ENCODE results near the gene PERM1.
"Not testable (repeated sequence)": the region's sequence is repeated elsewhere in the genome, so short reads cannot be mapped to it uniquely, and the experiment has no call there.

PERM1 gene

DNA sequence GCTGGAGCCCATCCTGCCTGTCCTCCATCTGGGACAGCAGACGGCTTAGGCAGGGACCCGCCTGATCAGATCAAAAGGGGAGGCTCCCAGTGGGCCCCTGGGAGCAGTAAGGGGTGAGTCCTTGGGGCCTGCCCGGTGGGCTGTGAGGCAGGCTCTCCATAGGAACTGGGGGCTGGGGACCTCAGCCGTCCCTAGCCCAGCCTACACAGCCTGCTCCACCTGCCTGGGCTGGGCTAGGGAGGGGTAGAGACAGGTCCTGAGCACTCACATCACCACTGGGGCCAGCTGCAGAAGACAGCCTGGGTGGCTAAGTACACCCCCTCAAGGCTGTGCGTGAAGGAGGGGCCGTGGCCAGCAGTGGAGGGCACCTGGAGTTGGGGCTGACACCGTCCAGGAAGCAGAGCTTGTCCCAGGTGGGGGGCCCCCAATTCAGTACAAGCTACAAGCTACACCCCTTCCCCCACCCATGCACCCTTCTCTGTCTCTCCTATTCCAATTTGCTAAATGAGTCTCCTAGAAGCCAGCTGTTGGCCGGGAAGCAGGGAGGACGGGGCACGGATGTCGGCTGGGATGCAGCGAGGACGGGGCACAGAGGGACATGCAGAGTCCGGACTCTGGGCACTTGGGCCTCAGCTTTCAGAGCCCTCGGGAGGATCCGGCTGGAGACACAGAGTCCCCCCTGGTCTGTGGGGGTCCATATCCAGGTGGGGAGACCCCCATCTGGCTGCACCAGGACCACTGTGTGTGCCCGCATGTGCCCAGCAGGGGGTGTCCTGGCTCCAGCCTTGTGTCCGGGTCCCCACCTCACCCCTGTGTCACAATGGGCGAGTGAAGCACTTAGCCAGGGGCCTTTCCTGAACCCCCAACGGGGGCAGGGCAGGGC, 33.1 kb upstream of the PERM1 start:
- DNase-seq (ENCODE audit: low spot score), result no peak

GRCh38 chr1:1013922-1014648, 32.2 kb upstream of the PERM1 start:
- DNase-seq (ENCODE audit: low spot score), result no peak

GRCh38 chr1:1013105-1013921, 31.4 kb upstream of the PERM1 start, which contains the start of gene ISG15:
ISG15 (plus strand) TSS chr1:1013497; CDS start chr1:1013574, 77 bp downstream.
- peak; percentile 84 for DNase-seq (ENCODE audit: low spot score)

GRCh38 chr1:1012736-1013104, 30.8 kb upstream of the PERM1 start:
- not testable (repeated sequence) for DNase-seq (ENCODE audit: low spot score)

GRCh38 chr1:1011396-1011949, 29.6 kb upstream of the PERM1 start:
- DNase-seq (ENCODE audit: low spot score), result no peak

DNA sequence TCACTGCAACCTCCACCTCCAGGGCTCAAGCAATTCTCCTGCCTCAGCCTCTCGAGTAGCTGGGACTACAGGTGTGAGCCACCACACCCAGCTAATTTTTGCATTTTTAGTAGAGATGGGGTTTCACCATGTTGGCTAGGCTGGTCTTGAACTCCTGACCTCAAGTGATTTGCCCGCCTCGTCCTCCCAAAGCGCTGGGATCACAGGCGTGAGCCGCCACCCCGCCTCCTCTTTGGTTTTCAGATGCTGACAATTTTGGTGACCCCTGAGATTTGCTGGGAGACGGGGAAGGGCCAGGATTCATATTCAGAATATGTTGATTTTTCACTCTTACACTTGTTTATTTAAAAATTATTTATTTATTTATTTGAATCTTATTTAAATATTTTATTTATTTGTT, 28.2 kb upstream of the PERM1 start:
- not testable (repeated sequence) for DNase-seq (ENCODE audit: low spot score)

DNA sequence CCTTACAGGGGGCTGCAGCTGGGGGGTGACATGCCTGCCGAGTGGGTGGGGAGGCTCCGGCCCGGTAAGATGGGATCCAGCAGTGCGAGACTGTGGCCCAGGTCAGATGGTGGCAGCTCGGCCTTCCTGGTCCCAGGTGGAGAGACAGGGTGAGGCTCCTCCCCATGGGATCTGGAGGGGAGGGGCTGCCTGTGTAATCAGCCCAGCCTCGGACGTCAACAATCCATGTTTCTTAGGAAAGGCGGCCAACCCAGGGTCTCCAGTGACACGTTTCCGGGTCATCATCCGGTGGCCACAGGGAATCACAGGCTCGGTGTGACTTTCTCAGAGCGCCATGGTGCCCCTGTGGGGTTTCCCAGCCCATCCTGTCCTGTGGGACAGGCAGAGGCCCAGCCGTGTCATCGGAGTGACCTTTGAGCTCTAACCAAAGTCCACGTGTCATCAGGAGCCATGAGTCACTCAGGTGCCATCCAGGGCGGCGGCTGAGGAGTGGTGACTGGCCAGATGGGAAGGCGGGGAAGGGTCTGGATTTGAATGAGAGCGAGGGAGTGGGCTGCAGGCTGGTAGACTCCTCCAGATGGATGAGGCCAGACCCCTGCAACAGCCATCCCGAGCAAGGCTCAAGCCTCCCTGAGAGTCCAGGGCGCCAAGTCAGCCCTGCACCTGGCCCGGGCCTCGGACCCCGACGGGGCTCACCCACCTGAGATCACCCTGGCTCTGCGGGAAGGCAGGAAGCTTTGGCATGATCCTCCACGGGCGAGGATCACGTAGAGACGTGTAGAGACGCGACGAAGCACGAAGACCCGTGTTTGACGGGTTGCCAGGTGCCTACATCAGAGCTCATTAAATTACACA, 24.6 kb upstream of the PERM1 start:
- no peak for DNase-seq (ENCODE audit: low spot score)

- DNase-seq (ENCODE audit: low spot score), result no peak
These were observed 23.9 kb upstream of the PERM1 start for GRCh38 chr1:1005774-1006304.

DNA sequence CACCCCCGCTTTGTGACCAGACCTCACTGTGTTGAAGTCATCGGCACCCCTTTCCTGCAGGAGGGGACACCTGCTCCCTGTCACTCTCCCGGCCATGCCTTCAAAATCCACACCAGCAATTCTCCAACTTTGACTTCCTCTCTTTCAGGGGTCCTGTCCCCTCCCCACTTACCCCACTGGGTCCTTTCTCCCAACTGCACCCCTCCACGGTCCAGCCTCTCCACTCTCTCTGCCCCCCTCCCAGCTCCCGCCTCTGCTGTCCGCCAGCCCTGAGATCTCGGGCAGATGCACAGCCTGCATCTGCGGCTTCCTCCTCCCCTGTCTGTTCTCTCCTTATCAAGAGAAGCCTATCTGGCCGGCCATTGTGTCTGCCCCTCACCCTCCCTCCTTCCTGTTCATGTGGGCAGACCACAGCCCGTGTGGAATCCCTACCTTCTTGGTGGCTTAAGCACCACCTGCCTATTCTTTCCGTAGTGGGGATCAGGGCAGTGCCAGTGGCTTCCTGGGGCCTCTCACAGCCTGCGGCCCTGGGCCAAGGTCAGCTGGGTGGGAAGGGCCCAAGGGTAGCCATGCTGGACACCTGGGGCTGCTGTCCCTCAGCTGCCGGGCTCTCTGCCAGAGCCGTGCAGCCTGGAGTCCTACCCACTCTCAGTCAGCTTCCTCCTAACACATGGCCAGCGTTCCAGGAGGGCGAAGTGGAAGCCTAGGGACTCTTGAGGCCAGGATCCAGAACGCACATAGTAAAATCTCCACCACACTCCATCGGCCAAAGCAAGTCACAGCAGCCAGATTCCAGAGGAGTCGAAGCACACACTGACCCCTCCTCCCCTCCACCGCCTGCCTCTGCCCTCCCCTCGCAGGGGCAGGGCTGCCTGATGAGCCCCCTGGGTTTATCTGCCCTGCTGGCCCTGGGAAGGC, 23.1 kb upstream of the PERM1 start:
- peak; percentile 74 for DNase-seq (ENCODE audit: low spot score)

- no peak for DNase-seq (ENCODE audit: low spot score)
These were observed 22.5 kb upstream of the PERM1 start for GRCh38 chr1:1004420-1004779.

- DNase-seq (ENCODE audit: low spot score), result no peak
These were observed 21.9 kb upstream of the PERM1 start for GRCh38 chr1:1003618-1004419.

DNA sequence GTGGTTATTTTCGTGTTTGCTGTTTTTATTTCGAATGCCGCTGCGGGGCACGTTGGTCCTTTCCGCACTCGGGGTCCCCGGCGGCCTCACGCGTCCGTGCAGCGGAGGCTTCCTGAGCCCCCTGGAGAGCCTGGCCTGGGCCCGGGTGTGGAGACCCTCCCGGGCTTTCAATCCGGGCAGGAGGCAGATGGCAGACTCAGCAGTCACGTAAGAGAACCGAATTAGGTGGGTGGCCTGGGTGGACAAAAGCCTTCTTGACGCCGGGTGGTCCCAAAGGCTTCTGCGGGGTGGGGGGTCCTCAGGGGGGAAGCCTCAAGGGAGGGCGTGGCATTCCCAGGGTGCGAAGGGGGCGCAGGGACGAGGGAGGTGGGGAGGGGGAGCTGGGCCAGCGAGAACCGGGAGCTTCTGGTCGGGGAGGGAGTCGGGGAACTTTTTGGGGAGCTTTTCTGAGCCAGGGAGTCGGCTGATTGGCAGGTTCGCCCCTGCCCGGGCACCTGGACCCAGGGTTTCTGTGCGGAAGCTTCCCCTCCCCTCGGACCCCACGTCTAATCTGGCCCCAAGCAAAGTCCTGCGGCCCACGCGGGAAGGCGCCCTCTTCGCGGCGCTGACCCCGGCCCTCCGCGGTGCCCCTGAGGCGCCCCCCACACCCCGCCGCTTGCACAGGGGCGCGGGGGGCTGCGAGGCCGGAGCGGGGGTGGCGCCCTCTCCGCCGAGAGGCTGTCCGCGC, 19.3 kb upstream of the PERM1 start:
- DNase-seq (ENCODE audit: low spot score), result no peak

GRCh38 chr1:1000357-1001056, 18.6 kb upstream of the PERM1 start:
- DNase-seq (ENCODE audit: low spot score), result peak; percentile 97

- peak; percentile 96 for DNase-seq (ENCODE audit: low spot score)
These were observed 17.9 kb upstream of the PERM1 start, which contains the start of gene HES4 for GRCh38 chr1:999725-1000356. HES4 (minus strand) TSS chr1:1000097; CDS start chr1:999973, 124 bp downstream.

DNA sequence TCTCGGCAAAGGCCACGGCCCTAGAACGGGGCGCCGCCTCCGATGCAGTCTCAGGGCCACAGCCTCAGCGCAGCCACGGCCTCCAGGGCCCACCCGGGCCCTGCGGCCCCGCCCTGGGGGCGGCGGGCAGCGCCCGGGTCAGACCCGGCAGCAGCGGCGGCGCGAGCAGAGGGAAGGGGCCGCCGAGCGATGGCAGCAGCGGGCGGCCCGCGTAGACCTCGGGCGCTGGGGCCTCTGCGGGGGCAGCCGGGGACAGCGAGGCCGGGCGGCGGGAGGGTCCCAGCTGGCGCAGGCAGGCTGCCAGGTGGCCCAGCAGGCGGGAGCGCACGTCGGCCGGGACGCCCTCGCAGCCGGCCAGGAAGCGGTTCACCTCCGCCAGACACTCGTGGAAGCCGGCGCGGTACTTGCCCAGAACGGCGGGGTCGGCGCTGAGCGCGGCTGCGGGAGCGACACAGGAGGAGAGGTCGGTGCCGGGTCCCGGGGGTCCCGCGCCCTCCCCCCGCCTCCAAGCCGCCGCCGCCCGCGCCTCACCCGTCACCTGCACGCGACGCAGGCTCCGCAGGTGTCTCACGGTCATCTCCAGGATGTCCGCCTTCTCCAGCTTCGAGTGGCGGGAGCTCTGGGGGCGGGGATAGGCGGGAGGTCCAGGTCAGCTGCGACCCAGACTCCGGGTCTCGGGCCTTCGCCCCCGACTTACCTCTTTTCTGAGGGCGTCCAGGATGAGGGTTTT, 17.3 kb upstream of the PERM1 start:
- peak; percentile 52 for DNase-seq (ENCODE audit: low spot score)

GRCh38 chr1:998745-998994, 16.8 kb upstream of the PERM1 start:
- no peak for DNase-seq (ENCODE audit: low spot score)

Measured in hepatic stellate cell (primary cell).